Embryonic facial prominence (tissue), 1 donor: ENCODE results near the gene ATG12.
"Not testable (repeated sequence)": the region's sequence is repeated elsewhere in the genome, so short reads cannot be mapped to it uniquely, and the experiment has no call there.

Experiments used
- DNase-seq: peaks from one replicate; pipeline ENCODE4 v3.0.0-alpha.2; 2016; ENCODE audit errors: extremely low spot score

The ATG12 gene

DNA sequence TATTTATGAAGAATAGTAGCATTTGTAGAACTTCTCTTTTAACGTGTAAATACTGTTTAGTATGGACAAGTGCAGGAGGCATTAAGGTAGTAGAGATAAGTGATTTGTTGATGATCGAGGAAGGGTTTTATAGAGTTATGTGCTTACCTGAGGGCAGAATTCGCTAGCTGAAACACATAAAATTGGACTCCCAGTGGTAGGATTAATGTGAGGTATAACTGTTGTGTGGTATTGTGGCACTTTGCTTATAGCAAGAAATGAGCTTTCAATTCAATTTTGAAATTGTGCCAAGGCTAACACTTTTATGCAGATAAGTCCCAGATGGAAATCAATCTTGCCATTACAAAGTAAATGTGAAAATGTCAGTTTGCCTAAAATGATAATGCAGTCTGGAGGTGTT, 1.6 kb upstream of the ATG12 start:
- no peak for DNase-seq

DNA sequence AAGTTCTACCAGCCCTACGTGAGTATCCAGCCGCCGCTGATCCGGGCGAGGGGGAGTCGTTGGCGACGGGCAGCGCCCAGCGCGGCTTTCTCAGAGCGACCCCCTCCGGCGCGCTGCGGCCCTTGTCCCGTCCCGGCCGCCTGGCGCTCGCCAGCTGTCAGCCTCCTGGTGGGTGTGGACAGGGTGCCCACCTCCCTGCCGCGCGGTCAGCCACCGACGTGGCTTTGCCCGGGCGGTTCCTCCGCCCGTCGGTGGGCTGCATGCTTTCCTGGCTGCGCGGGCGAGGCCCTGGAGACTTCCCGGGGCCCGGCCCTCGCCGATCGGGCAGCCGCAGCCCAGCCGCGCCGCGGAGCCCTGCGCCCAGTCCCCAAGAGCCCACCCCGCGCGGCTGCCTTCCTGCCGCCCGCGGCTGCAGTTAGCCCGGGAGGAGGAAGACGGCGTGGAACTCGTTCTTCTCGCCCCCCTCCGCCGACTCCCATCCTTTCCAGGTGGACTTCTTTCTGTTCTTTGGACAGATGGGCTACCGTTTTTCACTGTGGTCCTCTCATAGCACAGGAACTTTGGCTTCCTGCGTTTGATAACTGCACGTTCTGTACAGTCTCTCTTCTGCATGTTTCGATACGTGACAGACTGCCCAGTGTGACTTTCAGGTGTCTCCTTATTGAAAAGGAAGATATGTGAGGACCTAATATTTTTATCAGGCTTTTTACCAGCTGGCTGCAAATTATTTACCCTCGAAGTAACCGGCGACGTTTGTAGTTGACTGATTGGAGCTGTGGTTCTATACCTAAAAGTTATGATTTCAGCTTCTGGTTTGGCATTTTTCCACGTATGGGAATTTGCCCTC, 947 bp upstream of the ATG12 start:
- DNase-seq: peak; percentile 12

DNA sequence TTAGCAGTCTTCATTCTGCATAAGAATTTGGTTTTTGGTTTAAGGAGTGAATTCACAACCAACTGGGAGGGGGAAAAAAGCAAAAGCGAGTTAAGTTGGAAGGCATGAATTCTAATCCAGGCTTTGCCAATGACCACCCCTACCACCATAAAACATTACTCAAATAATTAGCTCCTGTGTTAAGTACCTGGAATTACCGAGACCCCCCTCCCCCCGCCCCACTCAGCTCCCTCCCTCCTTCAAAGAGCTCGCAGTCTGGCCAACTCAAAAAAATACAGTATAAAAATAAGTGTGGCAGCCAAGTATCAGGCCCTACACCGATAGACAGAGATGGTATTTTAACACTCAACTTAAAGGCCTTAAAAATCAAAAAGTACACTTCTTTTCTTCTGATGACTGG, 492 bp downstream of the ATG12 start:
- no peak for DNase-seq

DNA sequence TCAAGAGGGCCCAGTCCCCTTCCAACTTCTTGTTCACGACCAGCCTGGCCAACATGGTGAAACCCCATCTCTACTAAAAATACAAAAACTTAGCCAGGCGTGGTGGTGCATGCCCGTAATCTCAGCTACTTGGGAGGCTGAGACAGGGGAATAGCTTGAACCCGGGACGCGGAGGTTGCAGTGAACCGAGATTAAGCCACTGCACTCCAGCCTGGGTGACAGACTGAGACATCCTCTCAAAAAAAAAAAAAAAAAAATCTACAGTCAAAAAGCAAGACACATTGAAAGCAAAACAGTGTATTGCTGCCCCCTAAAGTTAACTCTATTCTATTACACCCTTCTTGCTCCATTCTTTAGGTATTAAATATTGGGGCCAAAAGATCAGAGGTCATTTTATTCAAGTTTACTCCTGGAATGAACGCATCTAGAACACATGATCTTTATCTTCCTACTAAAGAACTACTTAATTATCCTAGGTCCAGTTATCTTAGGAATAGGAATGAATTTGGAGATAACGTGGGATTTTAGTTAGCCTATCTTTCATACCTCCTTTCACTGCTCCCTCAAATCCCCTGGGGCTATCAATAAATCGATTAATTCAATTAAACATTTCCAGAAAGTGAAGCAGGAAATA, 2.4 kb downstream of the ATG12 start:
- peak; percentile 29 for DNase-seq

DNA sequence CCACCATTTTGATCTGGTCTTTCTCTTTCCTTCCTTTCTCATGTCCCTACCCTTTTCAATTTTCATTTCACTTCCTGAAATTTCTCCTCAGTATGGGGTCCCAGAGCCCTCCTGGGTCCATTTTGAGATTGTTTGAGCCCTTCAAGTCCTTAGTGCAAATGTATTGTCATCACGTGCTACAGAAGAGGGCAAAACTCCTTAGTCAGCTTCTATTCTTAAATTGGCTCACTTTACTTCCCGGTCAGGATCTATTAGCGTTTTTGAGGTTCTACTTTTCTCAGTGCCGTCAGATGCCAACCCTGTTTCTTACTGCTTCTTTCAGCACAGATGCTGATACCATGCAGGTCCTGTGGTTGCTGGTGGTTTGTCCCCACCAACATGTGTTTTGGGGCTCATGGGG, 5.9 kb downstream of the ATG12 start:
- no peak for DNase-seq

DNA sequence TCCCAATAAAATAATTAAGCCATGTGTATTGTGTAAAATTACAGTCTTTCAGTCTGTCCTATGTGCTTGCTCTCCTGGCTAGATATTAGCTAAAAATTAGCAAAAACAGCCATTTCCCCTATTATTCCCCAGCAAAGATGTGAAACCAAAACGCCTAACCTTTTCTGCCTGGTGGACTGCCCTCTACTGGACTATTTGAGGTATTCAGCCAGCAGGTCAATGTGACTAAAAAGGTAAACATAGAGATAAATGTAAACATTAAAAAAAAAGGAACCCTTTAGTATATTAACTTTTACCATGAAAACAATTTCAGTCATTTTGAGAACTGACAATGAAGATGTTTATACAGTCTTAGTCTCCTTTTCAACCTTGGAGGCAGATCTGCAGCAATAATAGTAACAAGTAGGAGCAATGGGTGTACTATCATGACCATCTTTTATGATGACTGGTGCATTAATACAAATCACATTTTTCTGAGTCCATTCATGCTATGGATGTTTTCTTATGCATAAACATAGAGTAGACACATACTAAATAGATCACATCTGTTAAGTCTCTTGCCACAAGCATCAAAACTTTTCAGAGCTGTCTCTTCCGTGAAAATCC, 10.1 kb downstream of the ATG12 start:
- no peak for DNase-seq

DNA sequence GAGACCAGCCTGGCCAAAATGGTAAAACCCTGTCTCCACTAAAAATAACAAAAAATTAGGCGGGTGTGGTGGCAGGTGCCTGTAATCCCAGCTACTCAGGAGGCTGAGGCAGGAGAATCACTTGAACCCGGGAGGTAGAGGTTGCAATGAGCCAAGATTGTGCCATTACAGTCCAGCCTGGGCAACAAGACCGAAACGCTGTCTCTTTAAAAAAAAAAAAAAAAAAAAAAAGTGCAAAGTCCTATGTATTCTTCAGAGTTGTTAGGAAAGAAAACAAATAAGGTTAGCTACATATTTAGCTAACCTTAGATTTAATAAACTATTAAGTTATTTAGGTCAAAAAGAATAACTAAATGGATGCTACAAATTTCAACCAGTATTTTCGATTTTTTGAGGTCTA, 11.5 kb downstream of the ATG12 start:
- DNase-seq: no peak

DNA sequence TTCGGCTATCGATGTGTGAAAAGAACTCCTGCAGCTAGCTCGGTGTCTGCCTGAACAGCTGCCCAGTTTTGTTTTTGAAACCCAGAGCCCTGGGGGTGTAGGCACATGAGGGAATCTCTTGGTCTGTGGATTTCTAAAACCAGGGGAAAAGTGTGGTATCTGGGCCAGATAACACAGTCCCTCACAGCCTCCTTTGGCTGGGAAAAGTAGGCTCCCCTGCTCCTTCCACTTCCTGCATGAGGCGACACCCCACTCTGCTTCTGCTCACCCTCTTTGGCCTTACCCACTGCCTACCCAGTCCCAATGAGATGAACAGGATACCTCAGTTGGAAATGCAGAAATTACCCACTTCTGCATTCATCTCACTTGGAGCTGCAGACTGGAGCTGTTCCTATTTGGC, 15.4 kb downstream of the ATG12 start:
- no peak for DNase-seq

DNA sequence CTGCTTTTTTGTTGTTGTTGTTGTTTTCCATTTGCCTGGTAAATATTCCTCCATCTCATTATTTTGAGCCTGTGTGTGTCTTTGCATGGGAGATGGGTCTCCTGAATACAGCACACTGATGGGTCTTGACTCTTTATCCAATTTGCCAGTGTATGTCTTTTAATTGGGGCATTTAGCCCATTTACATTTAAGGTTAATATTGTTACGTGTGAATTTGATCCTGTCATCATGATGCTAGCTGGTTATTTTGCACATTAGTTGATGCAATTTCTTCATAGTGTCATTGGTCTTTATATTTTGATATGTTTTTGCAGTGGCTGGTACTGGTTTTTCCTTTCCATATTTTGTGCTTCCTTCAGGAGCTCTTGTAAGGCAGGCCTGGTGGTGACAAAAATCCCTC, 16.4 kb downstream of the ATG12 start:
- not testable (repeated sequence) for DNase-seq

DNA sequence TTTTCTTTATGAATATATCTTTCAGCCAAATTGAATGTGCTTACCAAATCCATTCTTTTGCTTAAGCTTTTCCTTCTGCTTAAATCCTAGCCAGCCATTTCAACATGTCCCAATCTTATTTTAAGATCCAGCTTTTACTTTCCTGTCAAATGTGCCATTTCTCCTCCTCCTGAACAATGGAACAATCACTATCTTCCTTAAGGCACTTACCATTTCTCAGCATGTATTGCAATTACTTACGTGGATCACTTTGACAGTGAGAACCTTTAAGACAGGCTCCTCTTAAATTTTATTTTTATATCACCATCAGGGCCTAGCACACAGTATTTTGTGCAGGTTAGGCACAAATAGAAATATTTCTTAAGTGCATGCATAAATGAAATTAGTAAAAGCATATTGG, 20.5 kb downstream of the ATG12 start:
- DNase-seq: no peak

DNA sequence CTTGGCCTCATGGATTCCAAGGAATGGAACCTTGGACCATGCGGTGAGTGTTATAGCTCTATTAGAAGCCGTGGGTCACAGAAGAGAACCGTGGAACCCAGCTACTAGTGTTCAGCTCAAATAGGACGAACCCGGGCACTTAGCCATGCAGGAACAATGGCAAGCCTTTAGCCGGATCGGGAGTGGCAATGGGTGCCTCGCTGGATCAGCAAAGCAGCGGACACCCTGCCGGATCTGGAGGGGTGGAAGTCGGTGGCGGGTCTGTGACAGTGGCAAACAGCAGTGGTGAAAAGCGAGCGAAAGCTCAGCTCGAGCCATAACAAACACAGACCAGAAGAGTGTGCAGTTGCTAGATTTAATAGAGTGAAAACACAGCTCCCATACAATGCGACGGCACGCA, 22.5 kb downstream of the ATG12 start:
- no peak for DNase-seq

DNA sequence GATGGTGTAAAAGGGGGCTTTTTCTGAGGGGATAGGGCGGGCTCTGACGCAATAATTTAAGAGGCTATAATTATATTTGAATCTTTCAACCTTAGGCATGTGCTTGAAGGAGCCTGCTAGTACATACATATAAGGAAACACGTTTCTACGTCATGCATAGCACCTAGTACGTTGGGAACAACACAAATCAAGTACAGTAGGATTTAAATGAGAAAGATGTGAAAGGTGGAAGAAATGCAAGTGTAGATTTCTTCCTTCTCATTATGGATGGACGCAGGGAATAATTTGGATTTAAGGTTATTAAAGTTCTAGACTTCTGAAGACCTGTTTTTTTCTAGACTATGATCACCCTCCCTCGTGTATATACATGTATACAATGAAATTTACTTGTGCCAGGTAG, 24.0 kb downstream of the ATG12 start:
- DNase-seq: no peak

DNA sequence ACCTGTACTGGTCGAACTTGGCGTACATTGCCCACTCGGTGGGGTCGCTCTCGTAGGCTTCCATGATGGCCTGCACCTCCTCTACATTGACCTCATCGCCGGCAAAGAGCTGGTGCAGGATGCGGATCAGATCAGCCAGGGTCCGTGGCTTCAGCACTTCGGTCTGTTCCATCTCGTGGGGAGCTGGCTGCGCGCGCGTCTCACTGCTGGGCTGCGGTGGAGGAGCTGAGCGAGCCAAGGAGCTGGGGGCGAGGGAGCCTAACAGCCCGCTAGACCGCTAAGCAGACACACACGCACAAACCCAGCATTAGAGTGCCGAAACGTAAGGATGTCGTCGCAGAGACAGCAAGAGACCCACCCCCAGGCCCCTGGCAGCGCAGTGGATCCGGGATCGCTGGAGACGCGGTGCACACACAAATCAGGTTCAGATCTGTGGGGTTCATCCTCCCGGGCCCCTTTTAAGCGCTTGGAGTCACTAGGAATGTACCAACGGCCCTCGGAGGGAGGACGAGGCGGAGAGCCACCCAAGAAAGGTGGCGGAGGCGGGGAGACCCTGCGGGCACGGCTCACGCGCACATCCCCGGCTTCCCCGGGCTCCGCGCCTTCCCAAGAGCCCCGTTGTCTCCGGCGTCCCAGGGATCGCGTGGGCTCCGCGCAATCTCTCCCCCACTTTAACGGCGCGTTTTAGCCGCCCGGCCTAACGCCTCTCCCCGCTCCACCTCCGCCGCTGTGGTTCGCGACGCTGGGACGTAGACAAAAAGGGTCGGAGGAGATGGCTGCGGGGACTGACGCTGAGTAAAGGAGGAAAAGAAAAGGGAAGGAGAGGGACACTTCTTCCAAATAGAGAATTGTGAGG, 24.9 kb downstream of the ATG12 start, which contains the start of gene CDO1:
Gene CDO1 (minus strand): TSS at position 434 of the 856 bp plus-strand sequence. CDS start 262 bp downstream, at position 172.
- peak; percentile 73 for DNase-seq

DNA sequence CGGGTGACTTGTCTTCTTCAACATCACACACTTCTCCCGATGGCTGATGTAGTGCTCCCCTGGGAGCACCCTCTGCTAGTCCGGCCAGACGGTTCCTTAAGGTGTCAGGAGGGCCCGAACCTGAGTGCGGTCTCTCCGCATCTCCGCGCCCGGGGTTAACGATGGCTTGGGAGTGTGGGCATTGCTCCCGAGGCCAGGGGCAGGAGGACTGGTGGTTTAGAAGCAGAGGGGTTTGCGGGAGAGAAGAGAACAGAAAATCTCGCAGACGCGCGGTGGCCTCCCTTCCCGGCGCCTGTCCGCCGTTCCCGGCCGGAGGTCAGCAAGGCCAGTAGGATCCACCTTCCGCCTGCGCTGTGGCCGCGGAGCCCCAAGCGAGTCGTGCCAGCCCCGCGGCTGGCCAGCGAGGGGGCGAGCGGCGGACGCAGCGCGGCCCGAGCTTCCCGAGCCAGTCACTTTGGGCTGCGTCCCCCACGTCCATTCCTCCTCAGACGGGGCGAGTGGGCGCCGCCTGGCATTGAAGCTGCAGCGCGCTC, 25.6 kb downstream of the ATG12 start:
- no peak for DNase-seq

DNA sequence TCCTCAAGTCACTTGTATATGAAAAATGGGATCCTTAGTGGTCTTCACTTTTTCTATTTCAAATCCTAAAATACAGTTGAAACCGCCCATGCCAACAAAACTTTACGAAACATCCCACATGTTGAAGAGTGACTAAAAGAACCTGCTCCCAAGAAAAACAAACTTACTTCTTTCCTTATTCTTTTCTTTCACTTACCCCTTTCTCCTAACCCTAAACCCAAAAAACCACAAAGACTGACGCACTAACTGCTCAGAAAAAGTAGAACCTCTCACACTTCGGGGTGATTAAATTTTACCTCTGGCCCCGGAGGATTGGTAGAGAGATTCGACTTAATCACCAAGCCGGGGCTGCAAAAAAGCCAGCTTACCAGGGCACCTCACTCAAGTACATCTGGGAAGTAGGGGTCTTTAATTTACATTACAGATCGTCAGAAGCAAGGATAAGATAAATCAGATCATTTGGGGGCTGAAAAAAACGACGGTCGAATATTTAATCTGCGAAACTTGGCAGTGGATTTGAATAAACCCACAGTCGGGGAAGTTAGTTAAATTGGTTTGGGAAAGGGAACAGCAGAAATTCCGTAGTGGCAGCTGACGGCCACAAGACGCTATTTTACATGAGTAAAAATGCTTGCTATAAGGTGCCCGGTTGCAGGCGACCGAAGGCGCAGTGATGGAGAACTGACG, 26.2 kb downstream of the ATG12 start:
- no peak for DNase-seq

DNA sequence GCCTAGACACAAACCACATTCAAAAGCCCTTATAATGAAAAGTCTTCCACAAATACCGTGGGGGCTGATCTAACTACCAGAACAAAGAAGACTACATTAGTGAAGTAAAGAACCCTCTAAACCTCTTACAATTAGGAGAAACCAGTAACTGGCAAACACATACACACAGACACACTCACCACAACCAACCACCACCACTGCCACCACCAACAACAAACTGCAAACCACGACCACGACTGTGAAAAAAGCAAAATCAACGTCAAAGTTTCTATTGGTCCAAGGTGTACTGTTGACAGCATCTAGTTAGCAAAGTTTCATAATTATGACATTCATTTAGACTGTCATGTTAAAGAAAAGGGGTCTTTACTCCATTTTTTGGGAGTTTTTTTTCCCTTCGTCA, 27.6 kb downstream of the ATG12 start:
- no peak for DNase-seq

DNA sequence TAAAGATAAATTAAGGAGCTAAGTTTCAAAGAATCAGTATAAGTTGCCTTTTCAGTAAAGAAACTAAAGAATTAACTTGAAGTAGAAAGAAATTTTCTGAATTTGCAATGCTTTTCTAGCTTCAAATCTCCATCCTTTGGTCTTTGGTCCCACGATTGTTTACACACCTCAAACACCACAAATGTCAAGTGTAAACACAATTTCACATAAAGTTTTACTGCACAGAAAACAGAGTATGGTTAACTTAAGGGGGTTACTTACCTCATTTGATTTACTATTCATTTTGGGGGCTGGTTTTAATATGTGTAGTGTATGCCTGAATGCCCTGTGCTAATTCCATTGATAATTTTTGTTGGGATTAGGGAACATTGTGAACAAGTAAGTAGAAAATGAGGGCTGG, 29.0 kb downstream of the ATG12 start:
- DNase-seq: no peak

DNA sequence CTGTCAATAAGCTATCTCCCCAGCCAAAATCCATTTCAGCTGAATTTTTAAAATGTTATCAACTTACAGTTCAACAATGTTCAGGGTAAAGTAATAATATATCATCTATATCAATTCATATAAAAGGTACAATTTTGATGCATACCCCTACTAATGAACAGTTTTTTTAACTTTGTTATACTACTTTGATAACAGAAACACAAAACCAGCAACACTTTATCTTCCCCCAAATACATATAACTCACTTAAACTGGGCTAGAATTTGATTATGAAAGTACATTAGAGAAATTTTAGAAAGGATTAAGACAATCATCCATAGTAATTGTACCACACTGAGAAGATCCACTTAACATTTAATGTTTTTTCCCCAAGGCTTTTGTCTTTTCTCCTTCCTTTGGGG, 30.0 kb downstream of the ATG12 start:
- no peak for DNase-seq

DNA sequence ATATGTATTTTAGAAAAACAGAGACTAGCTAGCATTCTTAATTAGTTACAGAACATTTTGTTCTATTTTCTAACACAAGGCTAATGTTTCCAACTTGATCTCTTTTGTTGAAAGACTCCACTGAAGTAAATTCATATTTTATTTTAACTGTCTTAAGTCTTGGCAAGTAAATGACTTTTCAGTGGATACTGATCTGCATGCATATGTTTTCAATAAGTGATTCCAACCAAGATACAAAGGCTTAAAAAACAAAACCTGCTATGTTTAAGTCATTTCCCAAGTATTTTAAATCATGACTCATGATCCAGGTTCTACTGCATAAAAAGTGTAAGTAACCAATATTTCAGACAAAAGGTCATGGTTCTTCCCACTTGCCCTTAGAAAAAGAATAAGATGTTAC, 30.6 kb downstream of the ATG12 start:
- DNase-seq: peak; percentile 49

DNA sequence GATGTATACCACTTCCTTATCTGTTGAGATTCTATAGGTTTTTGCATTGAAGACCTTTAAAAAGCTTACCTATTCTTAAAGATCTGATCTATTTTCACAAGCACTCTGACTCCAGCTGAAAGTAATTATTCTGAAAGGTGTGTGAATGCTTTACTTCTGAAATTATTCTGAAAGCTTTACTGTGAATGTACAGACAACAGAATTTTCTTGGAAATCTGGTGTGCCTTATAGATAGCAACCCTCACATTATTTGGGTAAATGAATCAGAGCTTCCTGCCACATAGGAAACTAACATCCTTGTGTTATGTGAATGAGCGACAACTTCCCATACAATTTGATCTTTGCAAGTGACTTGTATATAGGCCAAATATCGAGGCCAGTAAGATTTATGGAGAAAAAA, 31.4 kb downstream of the ATG12 start:
- no peak for DNase-seq

DNA sequence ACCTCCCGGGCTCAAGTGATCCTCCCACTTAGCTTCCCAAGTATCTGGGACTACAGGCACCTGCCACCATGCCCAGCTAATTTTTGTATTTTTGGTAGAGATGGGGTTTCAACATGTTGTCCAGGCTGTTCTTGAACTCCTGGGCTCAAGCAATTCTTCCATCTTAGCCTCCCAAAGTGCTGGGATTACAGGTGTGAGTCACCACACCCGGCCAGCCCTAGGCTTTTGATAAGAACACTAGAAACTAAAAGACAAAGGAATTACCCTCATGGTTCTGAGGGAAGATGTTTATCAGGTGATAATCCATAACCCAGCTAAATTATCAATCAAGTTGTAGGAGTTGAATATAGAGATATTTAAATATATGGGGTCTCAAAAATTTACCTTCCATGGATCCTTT, 33.3 kb downstream of the ATG12 start:
- not testable (repeated sequence) for DNase-seq
